NK-92 treated with Interleukin-12 subunit alpha and Interleukin-12 subunit beta, amount 100 ng/mL, for 24 hours (cell line): ENCODE measurements around the gene SLC45A3.

Experiments used
- DNase-seq: peaks from one replicate; lab custom pipeline; 2025; lab: John Stamatoyannopoulos, UW

Gene SLC45A3

GRCh38 chr1:205700865-205701401 lies 20.6 kb upstream of the SLC45A3 start:
- no peak for DNase-seq

- DNase-seq, result no peak
These were observed 19.1 kb upstream of the SLC45A3 start for GRCh38 chr1:205699416-205699815.

- no peak for DNase-seq
These were observed 18.6 kb upstream of the SLC45A3 start for GRCh38 chr1:205698921-205699320.

GRCh38 chr1:205693421-205693991 lies 13.2 kb upstream of the SLC45A3 start:
- no peak for DNase-seq

- DNase-seq, result no peak
These were observed 12.1 kb upstream of the SLC45A3 start for GRCh38 chr1:205692423-205692822.

GRCh38 chr1:205690122-205690756 lies 9.9 kb upstream of the SLC45A3 start:
- no peak for DNase-seq

- DNase-seq, result no peak
These were observed 9.2 kb upstream of the SLC45A3 start for GRCh38 chr1:205689479-205689878.

- DNase-seq, result no peak
These were observed 8.1 kb upstream of the SLC45A3 start for GRCh38 chr1:205688171-205689080.

- no peak for DNase-seq
These were observed 6.9 kb upstream of the SLC45A3 start for GRCh38 chr1:205687242-205687641.

- DNase-seq, result no peak
These were observed 1.1 kb upstream of the SLC45A3 start for GRCh38 chr1:205681364-205681763.

- DNase-seq, result no peak
These were observed 1.8 kb downstream of the SLC45A3 start for GRCh38 chr1:205678286-205679111.

- no peak for DNase-seq
These were observed 3.1 kb downstream of the SLC45A3 start for GRCh38 chr1:205677167-205677566.

GRCh38 chr1:205676597-205676996 lies 3.7 kb downstream of the SLC45A3 start:
- DNase-seq, result no peak

GRCh38 chr1:205676002-205676401 lies 4.3 kb downstream of the SLC45A3 start:
- DNase-seq, result no peak

GRCh38 chr1:205675247-205675646 lies 5.1 kb downstream of the SLC45A3 start:
- DNase-seq, result no peak

GRCh38 chr1:205672970-205673369 lies 7.3 kb downstream of the SLC45A3 start:
- DNase-seq, result no peak

GRCh38 chr1:205672395-205672889 lies 7.9 kb downstream of the SLC45A3 start:
- DNase-seq, result no peak

GRCh38 chr1:205670611-205671430 lies 9.5 kb downstream of the SLC45A3 start:
- DNase-seq, result no peak

- DNase-seq, result no peak
These were observed 10.2 kb downstream of the SLC45A3 start for GRCh38 chr1:205670150-205670446.

- DNase-seq, result no peak
These were observed 10.8 kb downstream of the SLC45A3 start for GRCh38 chr1:205669341-205670149.
